ENCODE measurements around the gene NIN. TPM values are rescaled to one million over a fixed set of nuclear protein-coding genes. Genes with fewer than 3 reads are reported as not detected.

NIN gene
- total RNA-seq, 2 donors from 2014 or later, result 31.0 to 37.4 TPM

GRCh38 chr14:50676814-50677516 lies 154.0 kb downstream of the NIN start:
- no peaks in the 10 kb centered on the region for H3K27me3 ChIP-seq (replicated peaks; ENCODE audit: insufficient read depth)
- ATAC-seq (ENCODE audit: insufficient number of reproducible peaks, low FRiP score, low read depth) (no peak), DNase-seq (ENCODE audit: low spot score) (no peak)
- H3K9me3 ChIP-seq, result no peaks in the 10 kb centered on the region
- H3K36me3 ChIP-seq, result no peaks in the 10 kb centered on the region
- H3K4me1 ChIP-seq (ENCODE audit: control insufficient read depth in 1 of 2, low read depth in 2 of 2), result peaks cover 9 to 15% of the 10 kb centered on the region in 2 donors
- H3K4me3 ChIP-seq, result no peak overlapping the region
- H3K27ac ChIP-seq, result peak overlapping the region; percentile 21 to 61
- no peak for TF ChIP-seq CTCF (IDR thresholded peaks at IDR 0.05)

- no peak for TF ChIP-seq CTCF (IDR thresholded peaks at IDR 0.05)
- Histone ChIP-seq H3K4me3 (no peak overlapping the region), H3K4me1 (ENCODE audit: control insufficient read depth in 1 of 2, low read depth in 2 of 2) (peaks cover 9 to 15% of the 10 kb centered on the region in 2 donors), H3K36me3 (no peaks in the 10 kb centered on the region), H3K9me3 (no peaks in the 10 kb centered on the region), H3K27ac (no peak overlapping the region), H3K27me3 (replicated peaks; ENCODE audit: insufficient read depth) (no peaks in the 10 kb centered on the region)
- ATAC-seq (ENCODE audit: insufficient number of reproducible peaks, low FRiP score, low read depth) (no peak), DNase-seq (ENCODE audit: low spot score) (no peak)
Observed at GRCh38 chr14:50675597-50675996, 155.4 kb downstream of the NIN start.

- no peaks in the 10 kb centered on the region for H3K36me3 ChIP-seq
- H3K27me3 ChIP-seq (replicated peaks; ENCODE audit: insufficient read depth), result no peaks in the 10 kb centered on the region
- no peak overlapping the region for H3K27ac ChIP-seq
- ATAC-seq (ENCODE audit: insufficient number of reproducible peaks, low FRiP score, low read depth) (no peak), DNase-seq (ENCODE audit: low spot score) (no peak)
- TF ChIP-seq CTCF (IDR thresholded peaks at IDR 0.05), result no peak
- no peaks in the 10 kb centered on the region for H3K9me3 ChIP-seq
- H3K4me3 ChIP-seq, result no peak overlapping the region
- H3K4me1 ChIP-seq (ENCODE audit: control insufficient read depth in 1 of 2, low read depth in 2 of 2), result peaks cover 0 to 6% of the 10 kb centered on the region in 2 donors
Observed at GRCh38 chr14:50670866-50671256, 160.1 kb downstream of the NIN start.

GRCh38 chr14:50670196-50670865 lies 160.6 kb downstream of the NIN start:
- H3K9me3 ChIP-seq, result no peaks in the 10 kb centered on the region
- H3K36me3 ChIP-seq, result no peaks in the 10 kb centered on the region
- ATAC-seq (ENCODE audit: insufficient number of reproducible peaks, low FRiP score, low read depth) (no peak), DNase-seq (ENCODE audit: low spot score) (no peak)
- H3K4me3 ChIP-seq, result no peak overlapping the region
- H3K4me1 ChIP-seq (ENCODE audit: control insufficient read depth in 1 of 2, low read depth in 2 of 2), result peaks cover 4 to 11% of the 10 kb centered on the region in 2 donors
- H3K27me3 ChIP-seq (replicated peaks; ENCODE audit: insufficient read depth), result no peaks in the 10 kb centered on the region
- H3K27ac ChIP-seq, result no peak overlapping the region
- no peak for TF ChIP-seq CTCF (IDR thresholded peaks at IDR 0.05)

Other genes starting within 250 kb of the NIN start
- 10 to 100 TPM; 35.6 to 47.9 TPM for gene SAV1, start 162.9 kb downstream of the NIN start, total RNA-seq
- gene ABHD12B, start 40.9 kb upstream of the NIN start, total RNA-seq, result not detected
- gene PYGL, start 113.3 kb upstream of the NIN start, total RNA-seq, result 10 to 100 TPM; 39.9 to 51.2 TPM